GM12872 (cell line): Measurements from ENCODE around the gene ZNF469.

ENCODE experiments used
- TF ChIP-seq, protein P1 (sequence below): IDR thresholded peaks from 3 replicates; pipeline ENCODE4 v1.5.1; 2011; ENCODE audit warnings: low read depth, mild to moderate bottlenecking, low read length, moderate library complexity; ENCODE audit not compliant: insufficient read depth

Gene ZNF469

DNA sequence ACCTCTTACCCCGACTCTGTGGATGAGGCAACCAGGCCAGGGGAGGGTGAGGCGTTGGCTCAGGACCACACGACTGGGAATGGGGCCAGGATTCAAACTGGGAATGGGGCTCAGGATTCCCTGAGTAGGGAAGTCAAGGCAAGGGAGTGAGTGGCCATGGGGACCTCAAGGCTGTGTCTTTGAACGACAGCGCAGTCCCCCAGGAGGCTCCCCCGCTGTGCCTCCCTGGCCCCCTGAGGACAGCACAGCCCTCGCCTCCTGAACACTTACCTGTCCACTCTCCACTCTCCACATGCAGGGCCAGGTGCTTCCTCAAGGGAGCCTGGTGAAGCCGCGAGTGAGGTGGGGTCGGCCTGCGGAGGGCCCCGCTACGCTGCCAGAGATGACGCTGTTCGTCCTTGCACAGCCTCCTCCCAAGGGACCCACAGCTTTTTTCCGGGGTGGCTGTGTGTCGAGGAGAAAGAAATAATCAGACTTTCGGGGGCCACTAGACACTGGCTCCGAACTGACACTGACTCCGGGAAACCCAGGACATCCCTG is 6.9 kb downstream of the ZNF469 start:
- TF ChIP-seq, protein P1, sequence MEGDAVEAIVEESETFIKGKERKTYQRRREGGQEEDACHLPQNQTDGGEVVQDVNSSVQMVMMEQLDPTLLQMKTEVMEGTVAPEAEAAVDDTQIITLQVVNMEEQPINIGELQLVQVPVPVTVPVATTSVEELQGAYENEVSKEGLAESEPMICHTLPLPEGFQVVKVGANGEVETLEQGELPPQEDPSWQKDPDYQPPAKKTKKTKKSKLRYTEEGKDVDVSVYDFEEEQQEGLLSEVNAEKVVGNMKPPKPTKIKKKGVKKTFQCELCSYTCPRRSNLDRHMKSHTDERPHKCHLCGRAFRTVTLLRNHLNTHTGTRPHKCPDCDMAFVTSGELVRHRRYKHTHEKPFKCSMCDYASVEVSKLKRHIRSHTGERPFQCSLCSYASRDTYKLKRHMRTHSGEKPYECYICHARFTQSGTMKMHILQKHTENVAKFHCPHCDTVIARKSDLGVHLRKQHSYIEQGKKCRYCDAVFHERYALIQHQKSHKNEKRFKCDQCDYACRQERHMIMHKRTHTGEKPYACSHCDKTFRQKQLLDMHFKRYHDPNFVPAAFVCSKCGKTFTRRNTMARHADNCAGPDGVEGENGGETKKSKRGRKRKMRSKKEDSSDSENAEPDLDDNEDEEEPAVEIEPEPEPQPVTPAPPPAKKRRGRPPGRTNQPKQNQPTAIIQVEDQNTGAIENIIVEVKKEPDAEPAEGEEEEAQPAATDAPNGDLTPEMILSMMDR, result no peak

DNA sequence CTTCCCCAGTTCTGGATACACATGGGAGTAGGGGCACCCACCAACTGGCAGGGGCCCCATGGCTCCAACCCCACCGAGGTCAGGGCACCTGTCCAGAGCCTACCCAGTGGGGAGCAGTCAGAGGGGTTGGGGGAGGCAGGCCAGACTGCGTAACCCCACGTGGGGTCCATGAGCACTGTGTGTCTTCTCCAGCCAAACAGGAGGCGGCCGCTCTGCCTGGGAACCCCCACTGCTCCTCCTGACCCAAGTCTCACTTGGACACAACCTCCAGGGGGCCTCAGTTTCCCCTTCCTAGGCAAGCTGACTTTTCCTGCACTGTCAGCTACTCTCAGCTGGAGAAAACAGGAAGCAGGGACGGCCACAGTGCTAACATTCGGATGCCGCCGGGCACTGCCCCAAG is 7.5 kb downstream of the ZNF469 start:
- TF ChIP-seq, protein P1, result no peak

DNA sequence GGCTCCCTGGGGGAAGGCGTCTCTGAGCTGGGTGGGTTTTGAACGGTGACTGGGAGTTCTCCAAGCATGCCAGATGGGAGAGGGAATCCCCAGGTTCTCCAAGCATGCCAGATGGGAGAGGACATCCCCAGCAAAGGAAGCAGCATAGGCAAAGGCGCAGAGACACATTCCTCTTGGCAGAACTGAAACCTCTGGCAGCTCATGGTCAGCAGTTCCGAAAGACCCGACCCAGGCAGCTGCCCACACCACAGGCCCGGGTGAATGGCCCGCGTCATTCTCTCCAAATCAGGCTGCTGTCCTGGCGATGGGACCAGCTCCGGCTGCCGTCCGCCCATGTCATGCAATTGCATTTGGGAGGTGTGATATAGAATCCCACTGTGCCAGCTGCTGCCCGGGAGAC is 8.0 kb downstream of the ZNF469 start:
- TF ChIP-seq, protein P1, result no peak

DNA sequence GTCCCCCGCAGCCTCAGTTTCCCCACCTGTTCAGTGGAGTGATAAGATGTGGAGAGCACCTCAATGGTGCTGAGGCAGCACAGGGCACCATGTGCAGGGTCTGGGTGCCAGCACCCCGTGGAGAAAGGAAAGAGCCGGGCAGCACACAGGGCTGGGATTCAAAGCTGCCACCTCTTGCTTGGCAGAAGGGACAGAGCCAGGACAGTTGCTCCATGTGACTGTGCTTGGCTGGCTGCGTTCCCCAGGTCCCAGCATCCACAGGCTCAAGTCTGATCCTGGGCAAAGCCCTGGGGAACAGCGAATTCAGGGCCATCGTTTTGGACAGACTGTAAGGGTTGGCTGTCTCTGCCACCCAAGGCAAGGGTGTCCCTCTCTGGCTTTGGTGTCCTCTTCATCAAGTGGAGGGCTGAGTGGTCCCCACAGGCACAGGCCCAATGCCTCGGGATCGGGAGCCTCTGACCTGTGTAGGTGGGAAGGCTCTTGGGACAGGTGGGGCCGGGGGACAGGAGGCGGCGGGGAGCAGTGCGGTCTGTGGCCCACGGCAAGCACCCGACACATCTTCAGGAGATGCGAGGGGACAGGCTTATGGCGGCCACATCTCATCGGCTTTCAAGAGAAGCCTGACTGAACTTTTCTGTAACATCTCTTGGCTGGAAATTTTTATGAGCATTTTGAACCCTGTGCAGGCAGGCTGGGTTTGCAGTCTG is 8.5 kb downstream of the ZNF469 start:
- TF ChIP-seq, protein P1, result no peak

DNA sequence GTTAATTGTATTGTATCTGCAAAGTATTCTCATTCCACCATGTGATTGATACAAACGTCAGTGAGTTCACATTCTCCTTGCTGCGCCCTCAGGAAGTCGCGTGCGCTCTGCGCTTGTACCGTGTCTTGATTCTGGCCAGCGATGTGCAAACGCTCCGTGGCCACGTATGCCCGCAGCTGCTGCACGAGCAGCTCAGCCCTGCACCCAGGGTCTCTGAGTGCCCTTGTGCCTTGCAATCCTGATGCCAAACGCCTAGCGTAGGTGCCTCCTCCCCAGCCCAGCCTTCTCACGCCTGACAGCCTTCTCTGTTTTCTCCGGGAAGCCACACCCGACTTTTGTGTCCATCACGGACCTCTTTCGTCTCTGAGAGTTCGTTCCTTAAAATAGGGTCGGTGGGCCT is 9.4 kb downstream of the ZNF469 start:
- TF ChIP-seq, protein P1, result no peak

DNA sequence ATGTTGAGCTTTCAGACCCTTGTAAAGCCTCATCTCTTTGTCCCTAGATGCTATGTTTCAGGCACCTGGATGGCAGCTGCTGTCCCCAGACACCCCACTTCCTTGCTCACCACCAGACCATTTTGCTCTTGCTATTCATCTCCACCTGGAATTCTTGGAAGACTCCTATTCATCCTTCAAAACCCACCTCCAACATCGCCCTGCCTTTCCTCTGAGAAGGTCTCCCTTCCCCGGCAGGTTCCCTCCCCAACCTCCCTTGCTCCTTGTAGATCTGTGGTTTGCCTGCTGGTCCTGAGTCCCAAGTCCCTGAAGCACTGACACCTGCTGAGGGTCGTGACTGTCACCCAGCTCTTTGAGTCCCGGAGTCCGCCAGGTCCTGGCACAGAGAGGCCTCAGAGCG is 9.9 kb downstream of the ZNF469 start:
- TF ChIP-seq, protein P1, result no peak

DNA sequence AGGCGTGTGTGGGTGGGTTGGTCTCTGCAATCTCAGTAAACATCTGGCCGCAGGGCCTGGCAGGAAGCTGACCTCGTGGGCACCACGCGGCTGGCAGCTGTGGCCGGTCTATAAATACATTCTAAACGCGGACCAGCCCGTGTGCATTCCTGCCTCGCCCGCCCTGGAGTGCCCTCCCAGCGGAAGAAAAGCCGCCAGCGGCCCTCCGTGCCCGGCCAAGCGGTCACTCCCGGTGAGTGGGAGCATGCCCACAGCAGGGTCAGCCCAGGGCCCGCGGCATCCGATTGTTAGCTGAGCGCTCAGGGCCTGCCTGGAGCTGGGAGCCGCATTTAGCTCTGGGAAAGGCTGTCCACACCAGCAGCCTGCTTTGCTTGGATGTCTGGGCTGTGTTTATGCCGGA is 10.3 kb downstream of the ZNF469 start:
- TF ChIP-seq, protein P1, result no peak
